ENCODE measurements around the gene CABLES2. TPM values are rescaled to one million over a fixed set of nuclear protein-coding genes. Genes with fewer than 3 reads are reported as not detected.
A peak's percentile ranks its signal among the peaks of the same experiment; 100 is the strongest.

The CABLES2 gene
- polyA plus RNA-seq, 2 of the 4 experiments (the other 2 are of a cell fraction) = 3.9 to 7.7 TPM

DNA sequence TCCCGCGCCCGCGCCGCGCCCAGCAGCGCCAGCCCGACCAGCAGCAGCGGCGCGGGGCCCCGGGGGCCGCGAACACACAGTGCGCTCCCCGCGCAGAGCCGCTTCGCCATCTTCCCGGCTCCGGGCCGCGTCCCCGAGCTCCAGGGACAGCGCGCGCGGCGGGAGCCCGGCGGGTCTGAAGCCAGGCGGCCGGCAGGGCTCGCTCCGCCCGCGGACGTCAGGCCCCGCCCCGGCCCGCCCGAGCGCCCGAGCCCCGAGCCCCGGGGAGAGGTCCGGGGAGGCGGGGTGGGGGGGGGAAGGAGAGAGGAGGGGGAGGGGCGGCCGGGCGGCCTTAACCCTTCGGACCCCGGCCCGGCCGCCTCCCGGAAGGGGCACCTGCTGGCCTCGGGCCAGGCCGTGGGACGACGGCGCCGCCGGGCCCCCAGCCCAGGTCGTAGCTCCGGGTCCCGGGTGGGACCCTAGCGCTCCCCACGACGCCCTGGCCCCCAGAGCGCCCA, 39.9 kb downstream of the CABLES2 start, which contains the start of gene LAMA5:
LAMA5 (minus strand) TSS at position 177 of the 497 bp plus-strand sequence; CDS start at position 110, 67 bp downstream.
- peak within 1 kb of the TSS; percentile 100 for H3K4me3 ChIP-seq
- H3K27ac ChIP-seq = peak within 1 kb of the TSS; percentile 97 to 99
- no peaks in the 10 kb centered on the region for H3K9me3 ChIP-seq
- ATAC-seq = 0 out of 6 replicates have a peak, but pooled peaks of 1 of the 2 experiments have one; percentile 2
- CTCF ChIA-PET = interaction anchor here (1.0 to 12.6 kb wide), 6 partner anchors 10 to 930 kb away, joined by 3 to 290 read pairs (median 49); no protein-coding TSS in a partner anchor
- peak in 1 of 2 experiments; percentile 61 for DNase-seq (ENCODE audit: low read depth in 1 of 2, low spot score in 1 of 2)
- no peak for FAIRE-seq
- TF ChIP-seq, protein P1, sequence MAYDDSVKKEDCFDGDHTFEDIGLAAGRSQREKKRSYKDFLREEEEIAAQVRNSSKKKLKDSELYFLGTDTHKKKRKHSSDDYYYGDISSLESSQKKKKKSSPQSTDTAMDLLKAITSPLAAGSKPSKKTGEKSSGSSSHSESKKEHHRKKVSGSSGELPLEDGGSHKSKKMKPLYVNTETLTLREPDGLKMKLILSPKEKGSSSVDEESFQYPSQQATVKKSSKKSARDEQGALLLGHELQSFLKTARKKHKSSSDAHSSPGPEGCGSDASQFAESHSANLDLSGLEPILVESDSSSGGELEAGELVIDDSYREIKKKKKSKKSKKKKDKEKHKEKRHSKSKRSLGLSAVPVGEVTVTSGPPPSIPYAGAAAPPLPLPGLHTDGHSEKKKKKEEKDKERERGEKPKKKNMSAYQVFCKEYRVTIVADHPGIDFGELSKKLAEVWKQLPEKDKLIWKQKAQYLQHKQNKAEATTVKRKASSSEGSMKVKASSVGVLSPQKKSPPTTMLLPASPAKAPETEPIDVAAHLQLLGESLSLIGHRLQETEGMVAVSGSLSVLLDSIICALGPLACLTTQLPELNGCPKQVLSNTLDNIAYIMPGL (CRISPR knock-in tag; IDR thresholded peaks at IDR 0.05; ENCODE audit: borderline replicate concordance) = no peak
- TF ChIP-seq CBX8 (IDR thresholded peaks at IDR 0.05) = no peak
- peak; percentile 67 for TF ChIP-seq POLR2A (IDR thresholded peaks at IDR 0.05; ENCODE audit: low read length)
- peak; percentile 69 to 79; a peak in 4 of 5 replicates for TF ChIP-seq JUN (IDR thresholded peaks at IDR 0.05)
- 0 out of 3 replicates have a peak, but pooled peaks have one; percentile 7 for TF ChIP-seq SMC3 (IDR thresholded peaks at IDR 0.05)
- peak in 1 of 2 experiments; percentile 23; a peak in 1 of 5 replicates for TF ChIP-seq EP300 (IDR thresholded peaks at IDR 0.05)
- 0 out of 2 replicates have a peak, but pooled peaks have one; percentile 31 for TF ChIP-seq JUNB (IDR thresholded peaks at IDR 0.05)
- TF ChIP-seq FOSL2 (IDR thresholded peaks at IDR 0.05) = no peak
- no peak for TF ChIP-seq FOSL2 (CRISPR knock-in tag; IDR thresholded peaks at IDR 0.05)
- TF ChIP-seq, protein P2, sequence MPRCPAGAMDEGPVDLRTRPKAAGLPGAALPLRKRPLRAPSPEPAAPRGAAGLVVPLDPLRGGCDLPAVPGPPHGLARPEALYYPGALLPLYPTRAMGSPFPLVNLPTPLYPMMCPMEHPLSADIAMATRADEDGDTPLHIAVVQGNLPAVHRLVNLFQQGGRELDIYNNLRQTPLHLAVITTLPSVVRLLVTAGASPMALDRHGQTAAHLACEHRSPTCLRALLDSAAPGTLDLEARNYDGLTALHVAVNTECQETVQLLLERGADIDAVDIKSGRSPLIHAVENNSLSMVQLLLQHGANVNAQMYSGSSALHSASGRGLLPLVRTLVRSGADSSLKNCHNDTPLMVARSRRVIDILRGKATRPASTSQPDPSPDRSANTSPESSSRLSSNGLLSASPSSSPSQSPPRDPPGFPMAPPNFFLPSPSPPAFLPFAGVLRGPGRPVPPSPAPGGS (IDR thresholded peaks at IDR 0.05) = peak; percentile 74; the same call in 1 of the 3 replicates
- WGBS (ENCODE audit: missing lambda C conversion rate) = 0% methylated on average over 6 of the region's 70 CpGs
- POLR2A ChIA-PET = interaction anchor here (0.5 to 5.0 kb wide), 5 partner anchors 10 to 62 kb away, joined by 3 to 61 read pairs (median 3); no protein-coding TSS in a partner anchor
- H3K4me1 ChIP-seq = peaks cover 60% of the 10 kb centered on the region
- H3K4me2 ChIP-seq = peak within 1 kb of the TSS; percentile 91

DNA sequence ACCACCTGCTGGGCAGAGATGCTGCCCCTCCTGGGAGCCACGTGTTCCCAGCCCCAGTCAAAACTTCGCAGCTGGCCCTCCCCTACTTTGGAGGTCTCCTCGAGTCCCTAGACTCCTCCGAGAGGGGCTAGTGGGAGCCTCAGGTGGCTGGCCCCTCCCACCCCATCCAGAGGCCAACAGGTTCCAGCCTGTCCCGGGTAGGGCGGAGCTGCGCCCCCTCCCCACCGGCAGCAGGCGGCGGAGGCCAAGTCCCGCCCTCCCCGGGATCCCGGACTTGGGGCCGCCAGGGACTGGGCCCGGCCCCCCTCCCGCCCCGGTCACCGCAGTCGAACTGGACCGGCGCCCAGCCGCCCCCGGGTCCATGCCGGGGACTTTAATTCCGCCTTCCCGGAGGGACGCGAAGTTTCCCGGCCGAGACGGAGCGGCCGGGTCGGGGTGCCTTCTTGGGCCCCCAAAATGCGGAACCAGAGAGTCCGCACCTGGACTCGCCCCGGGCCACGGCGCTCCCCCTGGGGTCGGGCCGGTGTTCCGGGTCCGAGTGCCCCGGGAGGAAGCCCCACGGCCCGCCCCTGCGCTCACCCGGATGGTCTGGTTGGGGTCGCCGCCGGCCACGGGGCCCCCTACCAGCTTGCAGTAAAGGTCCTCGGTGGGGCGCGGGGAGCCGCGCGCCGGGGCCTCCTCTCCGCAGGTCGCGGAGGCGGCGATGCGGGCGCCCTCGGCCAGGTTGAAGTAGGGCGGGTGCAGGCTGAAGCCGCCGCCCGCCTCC, 40.5 kb downstream of the CABLES2 start:
- DNase-seq (ENCODE audit: low read depth in 1 of 2, low spot score in 1 of 2) = peak in 1 of 2 experiments; percentile 65
- peak in 1 of 2 experiments; percentile 1; a peak in 2 of 6 replicates for ATAC-seq
- POLR2A ChIA-PET = interaction anchor here (0.7 to 5.0 kb wide), 4 partner anchors 9 to 63 kb away, joined by 3 to 61 read pairs (median 16); partner anchors contain the start of gene ADRM1
- TF ChIP-seq PHF8 (IDR thresholded peaks at IDR 0.05; ENCODE audit: borderline replicate concordance, low read depth) (0 out of 2 replicates have a peak, but pooled peaks have one; percentile 14), GATA3 (IDR thresholded peaks at IDR 0.05; ENCODE audit: borderline replicate concordance) (peak; percentile 14; the same call in 1 of the 2 replicates), RNF2 (IDR thresholded peaks at IDR 0.05; ENCODE audit: borderline replicate concordance, low read depth) (peak; percentile 65; the same call in 1 of the 2 replicates), JUN (IDR thresholded peaks at IDR 0.05) (no peak; a peak in 2 of 5 replicates), REST (IDR thresholded peaks at IDR 0.05) (no peak), POLR2AphosphoS2 (conservative IDR thresholded peaks at IDR 0.05; ENCODE audit: low read length) (no peak)
- TF ChIP-seq, protein P3, sequence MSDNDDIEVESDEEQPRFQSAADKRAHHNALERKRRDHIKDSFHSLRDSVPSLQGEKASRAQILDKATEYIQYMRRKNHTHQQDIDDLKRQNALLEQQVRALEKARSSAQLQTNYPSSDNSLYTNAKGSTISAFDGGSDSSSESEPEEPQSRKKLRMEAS (IDR thresholded peaks at IDR 0.05) = peak; percentile 54; the same call in 1 of the 2 replicates
- Histone ChIP-seq H3K4me2 (peak overlapping the region; percentile 91), H3K4me1 (peaks cover 60% of the 10 kb centered on the region), H3K9me3 (no peaks in the 10 kb centered on the region), H3K4me3 (peak overlapping the region; percentile 100), H3K27ac (peak overlapping the region; percentile 97 to 99)
- WGBS (ENCODE audit: missing lambda C conversion rate) = 1% methylated on average over 25 of the region's 72 CpGs
- CTCF ChIA-PET = interaction anchor here (6.5 to 12.6 kb wide), 4 partner anchors 9 to 65 kb away, joined by 42 to 290 read pairs (median 100); partner anchors contain the start of gene ADRM1
- FAIRE-seq = no peak
